Fibroblast of skin of left biceps (primary cell): ENCODE measurements around the gene PDE4D.
A peak's percentile ranks its signal among the peaks of the same experiment; 100 is the strongest.

Source experiments
- DNase-seq, 2 experiments: peaks; one replicate each; pipeline ENCODE4 v3.0.0-alpha.2; 2013; ENCODE audit warnings: low read depth in 2 of 2

Gene PDE4D

GRCh38 chr5:59893429-59894227 is at the start of gene PDE4D:
PDE4D (minus strand) TSS chr5:59893726.
- peak; percentile 10 to 11 for DNase-seq

GRCh38 chr5:59937633-59938032 is 44.1 kb upstream of the PDE4D start:
- no peak for DNase-seq

GRCh38 chr5:59923465-59923864 is 29.9 kb upstream of the PDE4D start:
- DNase-seq, result no peak

GRCh38 chr5:59922220-59922619 is 28.7 kb upstream of the PDE4D start:
- no peak for DNase-seq

- DNase-seq, result no peak
Observed at GRCh38 chr5:59921816-59922215, 28.3 kb upstream of the PDE4D start.

GRCh38 chr5:59919484-59919883 is 26.0 kb upstream of the PDE4D start:
- no peak for DNase-seq

GRCh38 chr5:59917121-59917520 is 23.6 kb upstream of the PDE4D start:
- DNase-seq, result no peak

GRCh38 chr5:59905188-59905587 is 11.7 kb upstream of the PDE4D start:
- no peak for DNase-seq

- DNase-seq, result no peak
Observed at GRCh38 chr5:59897075-59897474, 3.5 kb upstream of the PDE4D start.

- no peak for DNase-seq
Observed at GRCh38 chr5:59891962-59892643, 1.4 kb downstream of the PDE4D start.

GRCh38 chr5:59887274-59887673 is 6.3 kb downstream of the PDE4D start:
- no peak for DNase-seq

GRCh38 chr5:59874675-59875074 is 18.9 kb downstream of the PDE4D start:
- no peak for DNase-seq

- peak; percentile 60 to 67 for DNase-seq
Observed at GRCh38 chr5:59873113-59873512, 20.4 kb downstream of the PDE4D start.

- DNase-seq, result no peak
Observed at GRCh38 chr5:59866661-59867060, 26.9 kb downstream of the PDE4D start.

GRCh38 chr5:59864718-59865117 is 28.8 kb downstream of the PDE4D start:
- no peak for DNase-seq

GRCh38 chr5:59863777-59864176 is 29.7 kb downstream of the PDE4D start:
- DNase-seq, result no peak

GRCh38 chr5:59856358-59856757 is 37.2 kb downstream of the PDE4D start:
- no peak for DNase-seq

- DNase-seq, result no peak
Observed at GRCh38 chr5:59850766-59851165, 42.8 kb downstream of the PDE4D start.

- no peak for DNase-seq
Observed at GRCh38 chr5:59847586-59847985, 45.9 kb downstream of the PDE4D start.

- DNase-seq, result no peak
Observed at GRCh38 chr5:59845730-59846129, 47.8 kb downstream of the PDE4D start.

- no peak for DNase-seq
Observed at GRCh38 chr5:59843511-59844213, 49.9 kb downstream of the PDE4D start.

GRCh38 chr5:59842999-59843398 is 50.5 kb downstream of the PDE4D start:
- no peak for DNase-seq

GRCh38 chr5:59840200-59840601 is 53.3 kb downstream of the PDE4D start:
- peak; percentile 9 to 10 for DNase-seq
